GM12891 (cell line): ENCODE data around the gene EFNA2.

Experiments
- DNase-seq: peaks from one replicate; pipeline ENCODE4 v3.0.0; 2011; ENCODE audit warnings: low spot score; ENCODE audit not compliant: insufficient read length
- FAIRE-seq: peaks from 2 replicates; lab custom pipeline; 2011; peaks lifted over from hg19 to GRCh38; lab: Jason Lieb, UNC
- PAX5 ChIP-seq: IDR thresholded peaks from 2 replicates; pipeline ENCODE4 v1.6.1; 2011; ENCODE audit warnings: low read length, moderate library complexity, mild to moderate bottlenecking; ENCODE audit not compliant: insufficient read depth, severe bottlenecking
- POLR2A ChIP-seq: IDR thresholded peaks from 2 replicates; pipeline ENCODE4 v1.6.1; 2011; ENCODE audit warnings: low read depth, low read length, control low read depth
- POLR2AphosphoS5 ChIP-seq: IDR thresholded peaks from 2 replicates; pipeline ENCODE4 v1.6.1; 2011; ENCODE audit warnings: low read depth, low read length, control low read depth
- POU2F2 ChIP-seq: IDR thresholded peaks from 2 replicates; pipeline ENCODE4 v1.6.1; 2011; ENCODE audit warnings: low read depth, mild to moderate bottlenecking, control low read depth, low read length, moderate library complexity
- SPI1 ChIP-seq: IDR thresholded peaks from 2 replicates; pipeline ENCODE4 v1.6.1; 2011; ENCODE audit warnings: low read depth, low read length, control low read depth
- TAF1 ChIP-seq: IDR thresholded peaks from 2 replicates; pipeline ENCODE4 v1.6.1; 2011; ENCODE audit warnings: low read depth, low read length, control low read depth

EFNA2 gene

GRCh38 chr19:1267477-1268225 lies 18.0 kb upstream of the EFNA2 start:
- DNase-seq = no peak
- TF ChIP-seq POLR2AphosphoS5 (no peak), TAF1 (no peak), POLR2A (no peak), SPI1 (no peak), POU2F2 (no peak), PAX5 (no peak)
- no peak for FAIRE-seq

GRCh38 chr19:1268226-1269064 lies 17.2 kb upstream of the EFNA2 start:
- no peak for DNase-seq
- no peak for TF ChIP-seq TAF1
- TF ChIP-seq POLR2A = no peak
- no peak for TF ChIP-seq POU2F2
- no peak for TF ChIP-seq SPI1
- TF ChIP-seq POLR2AphosphoS5 = no peak
- no peak for TF ChIP-seq PAX5
- FAIRE-seq = no peak

GRCh38 chr19:1269065-1269477 lies 16.6 kb upstream of the EFNA2 start, which contains the start of gene CIRBP:
CIRBP (plus strand) TSS chr19:1269332; CDS start chr19:1270934, 1,602 bp downstream.
- TF ChIP-seq POLR2A (peak; percentile 98), SPI1 (no peak), POU2F2 (peak; percentile 93), TAF1 (peak; percentile 96), POLR2AphosphoS5 (peak; percentile 99), PAX5 (peak; percentile 99)
- DNase-seq (peak; percentile 97), FAIRE-seq (no peak)

GRCh38 chr19:1269478-1270212 lies 16.0 kb upstream of the EFNA2 start:
- TF ChIP-seq POLR2A = peak; percentile 89
- peak; percentile 92 for TF ChIP-seq POLR2AphosphoS5
- TF ChIP-seq POU2F2 = no peak; the same call in 1 of the 2 replicates
- TF ChIP-seq PAX5 = no peak
- peak; percentile 98 for FAIRE-seq
- peak; percentile 88 for DNase-seq

- TF ChIP-seq PAX5 (no peak), TAF1 (no peak), POLR2AphosphoS5 (no peak), POLR2A (no peak; the same call in 1 of the 2 replicates), SPI1 (no peak), POU2F2 (no peak; the same call in 1 of the 2 replicates)
- DNase-seq = no peak
- no peak for FAIRE-seq
These were observed 15.3 kb upstream of the EFNA2 start for GRCh38 chr19:1270213-1270853.

- DNase-seq (no peak), FAIRE-seq (no peak)
- TF ChIP-seq POLR2AphosphoS5 = 0 out of 2 replicates have a peak, but pooled peaks have one; percentile 31
- no peak; the same call in 1 of the 2 replicates for TF ChIP-seq POU2F2
These were observed 14.7 kb upstream of the EFNA2 start for GRCh38 chr19:1270854-1271527.

- no peak for TF ChIP-seq PAX5
- no peak for TF ChIP-seq TAF1
- TF ChIP-seq POLR2AphosphoS5 = peak; percentile 20; the same call in 1 of the 2 replicates
- TF ChIP-seq POLR2A = no peak; the same call in none of the 2 replicates
- no peak for TF ChIP-seq SPI1
- peak; percentile 9; the same call in 1 of the 2 replicates for TF ChIP-seq POU2F2
- no peak for FAIRE-seq
- no peak for DNase-seq
These were observed 13.9 kb upstream of the EFNA2 start for GRCh38 chr19:1271528-1272422.
